ENCODE measurements around the gene DMBX1.

The DMBX1 gene

DNA sequence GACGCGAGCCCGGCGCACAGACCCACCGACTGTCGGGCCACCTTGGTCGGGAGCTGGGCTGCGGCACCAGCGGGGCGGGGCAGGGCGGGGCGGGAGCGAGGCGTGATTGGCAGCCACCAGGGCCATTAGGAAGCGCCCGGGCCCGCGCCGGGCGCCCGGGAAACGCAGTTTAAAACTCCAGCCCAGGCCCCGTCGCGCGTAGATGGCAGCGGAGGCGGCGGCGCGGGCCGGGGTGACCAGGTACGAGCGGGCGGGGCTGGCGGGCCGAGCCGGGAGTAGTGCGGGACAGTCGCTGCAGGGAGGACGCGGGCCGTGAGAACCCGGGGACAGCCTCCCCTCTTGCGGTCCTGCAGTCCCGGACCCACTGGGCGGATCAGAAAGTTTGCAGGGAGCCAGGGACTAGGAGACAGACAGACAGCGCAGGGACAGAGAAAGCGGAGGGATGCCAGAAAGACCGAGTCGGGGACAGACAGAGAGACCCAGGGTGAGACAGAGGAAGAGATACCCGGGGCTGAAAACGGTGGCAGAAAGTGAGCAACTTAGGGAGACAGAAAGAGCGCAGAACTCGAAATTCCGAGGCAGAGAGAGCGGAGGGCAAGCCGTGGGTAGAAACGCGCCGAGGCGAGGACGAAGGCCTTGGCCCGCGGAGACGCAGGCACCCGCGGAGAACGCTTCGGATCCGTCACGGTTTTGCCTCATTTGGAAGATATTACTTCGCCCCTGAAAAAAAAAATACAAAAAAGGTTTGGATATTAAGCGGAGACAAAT, at the start of gene DMBX1:
Gene DMBX1 (plus strand): TSS at position 199 of the 768 bp plus-strand sequence. CDS start 17,175 bp downstream, outside the sequence.
- no peak for DNase-seq

DNA sequence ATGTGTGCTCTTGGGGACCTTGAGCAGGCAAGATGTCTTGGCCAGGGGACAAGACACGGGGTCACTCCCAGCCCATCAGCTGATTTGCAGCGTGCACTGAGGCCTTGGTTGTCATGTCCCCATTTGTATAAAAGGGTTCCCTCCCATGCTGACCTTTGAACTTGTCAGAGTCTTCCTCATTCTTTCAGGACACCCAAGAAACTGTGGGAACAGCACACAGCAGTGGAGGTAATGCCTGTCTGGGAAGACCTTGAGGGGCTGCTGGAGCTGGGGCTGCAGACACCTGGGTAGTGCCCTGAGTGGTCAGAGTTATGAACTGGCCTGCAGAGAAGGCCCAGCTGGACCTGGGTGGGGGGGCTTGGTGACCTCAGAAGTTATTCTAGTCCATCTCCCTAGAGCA, 49.2 kb upstream of the DMBX1 start:
- DNase-seq = no peak

DNA sequence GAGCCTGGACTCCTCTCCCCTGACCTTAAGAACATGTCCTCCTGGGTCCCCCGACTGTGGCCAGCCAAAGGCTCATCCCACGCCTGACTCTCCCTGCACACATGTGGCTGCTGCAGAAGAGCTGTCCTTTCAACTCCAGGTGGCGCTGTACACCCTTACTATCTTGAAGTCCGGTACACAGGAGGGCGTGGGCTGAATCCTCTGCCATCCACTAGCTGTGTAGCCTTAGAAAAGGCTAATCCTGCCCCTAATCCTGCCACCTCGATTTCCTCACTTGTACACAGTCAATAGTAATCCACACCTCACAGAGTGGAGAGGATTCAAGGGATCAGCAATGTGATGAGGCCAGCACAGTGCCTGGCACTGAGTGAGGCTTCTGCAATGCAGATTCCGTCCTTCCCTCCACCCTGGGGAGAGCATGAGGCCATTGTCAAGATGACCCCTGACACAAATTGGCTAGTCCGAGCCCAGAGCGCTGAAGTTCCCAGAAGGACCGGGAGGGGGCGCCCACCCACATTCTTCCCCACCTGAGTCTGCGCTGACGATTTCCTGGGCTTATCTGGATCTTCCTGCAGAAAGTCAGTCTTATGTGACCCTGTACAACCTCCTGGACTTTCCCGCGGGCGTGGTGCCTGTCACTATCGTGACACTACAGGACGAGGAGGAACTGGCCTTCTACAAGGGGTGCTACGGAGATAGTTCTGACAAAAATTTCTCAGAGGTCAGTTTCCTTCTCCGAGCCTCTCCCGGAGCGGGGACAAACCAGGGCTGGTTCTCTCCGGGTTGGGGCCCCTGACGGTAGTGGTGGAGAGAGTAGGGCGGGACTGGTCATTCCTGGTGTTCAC, 47.1 kb upstream of the DMBX1 start:
- DNase-seq = peak; percentile 58

DNA sequence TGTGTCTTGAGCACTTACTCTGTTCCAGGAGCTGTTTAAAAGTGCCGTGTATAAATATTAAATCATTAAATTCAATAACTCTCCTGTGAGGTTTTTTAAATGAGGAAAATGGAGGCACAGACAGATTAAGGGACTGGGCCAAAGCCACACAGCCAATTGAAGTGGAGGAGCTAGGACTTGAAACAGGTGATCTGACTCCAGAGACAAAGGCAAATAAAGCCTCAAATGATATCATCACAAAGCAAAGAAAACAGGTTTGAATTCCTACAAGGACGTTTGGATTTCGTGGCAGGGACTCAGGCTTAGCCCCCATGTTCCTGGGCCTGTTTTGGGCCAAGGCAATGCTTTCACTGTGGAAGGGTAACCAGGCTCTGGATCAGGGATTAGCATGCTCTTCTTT, 45.2 kb upstream of the DMBX1 start:
- no peak for DNase-seq

DNA sequence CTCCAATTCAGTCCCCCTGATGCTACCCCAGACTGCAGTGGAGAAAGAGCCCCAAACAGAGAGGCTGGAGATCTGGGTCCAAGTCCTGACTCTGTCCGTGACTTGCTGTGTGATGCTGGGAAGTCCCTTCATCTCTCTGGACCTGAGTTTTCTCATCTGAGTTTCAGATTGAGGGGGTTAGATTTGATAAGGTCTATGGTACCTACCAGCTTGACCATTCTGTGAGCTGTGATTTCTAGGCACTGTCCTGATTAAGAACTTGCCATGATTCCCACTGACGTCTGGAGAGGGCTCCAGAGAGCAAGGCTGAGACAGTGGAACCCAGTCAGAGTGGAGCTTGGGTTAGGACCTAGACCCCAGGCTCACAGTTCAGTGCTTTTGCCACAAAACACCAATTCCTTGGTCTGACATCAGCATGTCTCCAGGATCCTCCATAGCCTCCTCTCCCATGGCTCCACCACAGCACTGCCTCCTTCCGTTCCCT, 43.8 kb upstream of the DMBX1 start:
- DNase-seq = no peak

DNA sequence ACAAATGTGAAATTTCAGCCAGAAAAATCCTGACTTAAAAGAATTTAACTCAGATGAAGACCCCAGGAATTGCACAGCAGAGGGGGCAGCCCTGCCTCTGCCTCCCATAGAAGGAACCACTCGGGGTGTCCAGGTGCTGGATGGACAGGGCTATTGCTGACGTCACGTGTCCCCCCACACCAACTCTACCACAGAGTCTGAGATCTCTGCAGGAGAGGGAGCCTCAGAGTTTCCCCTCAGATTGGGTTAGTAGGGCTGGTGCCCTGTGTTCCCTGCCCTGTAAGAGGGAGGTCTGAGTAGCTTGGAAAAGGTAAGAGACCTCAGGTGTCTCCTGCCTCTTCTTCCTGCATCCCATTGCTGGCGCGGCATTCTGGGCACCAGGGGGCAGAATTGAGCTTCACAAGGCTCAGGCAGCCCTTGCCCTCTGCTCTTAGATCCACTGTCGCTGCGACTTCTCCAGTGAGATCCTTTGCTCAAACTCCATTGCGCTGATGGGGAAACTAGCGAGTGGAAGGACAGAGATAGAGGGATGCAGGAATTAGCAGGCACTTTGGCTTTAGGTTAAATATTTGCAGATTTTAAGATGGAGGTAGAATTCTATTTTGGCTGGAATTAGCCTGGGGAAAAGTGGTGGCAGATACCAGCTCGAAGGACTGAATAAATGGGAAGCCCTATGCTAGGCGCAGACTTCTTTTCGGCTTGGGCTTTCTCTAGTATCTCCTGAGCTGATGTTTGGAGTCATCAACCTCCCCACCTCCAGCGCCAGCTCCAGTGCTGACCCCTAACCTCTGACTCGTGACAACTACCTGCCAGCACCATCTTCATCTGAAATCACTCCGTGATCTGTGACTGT, 42.8 kb upstream of the DMBX1 start:
- DNase-seq = peak; percentile 57

DNA sequence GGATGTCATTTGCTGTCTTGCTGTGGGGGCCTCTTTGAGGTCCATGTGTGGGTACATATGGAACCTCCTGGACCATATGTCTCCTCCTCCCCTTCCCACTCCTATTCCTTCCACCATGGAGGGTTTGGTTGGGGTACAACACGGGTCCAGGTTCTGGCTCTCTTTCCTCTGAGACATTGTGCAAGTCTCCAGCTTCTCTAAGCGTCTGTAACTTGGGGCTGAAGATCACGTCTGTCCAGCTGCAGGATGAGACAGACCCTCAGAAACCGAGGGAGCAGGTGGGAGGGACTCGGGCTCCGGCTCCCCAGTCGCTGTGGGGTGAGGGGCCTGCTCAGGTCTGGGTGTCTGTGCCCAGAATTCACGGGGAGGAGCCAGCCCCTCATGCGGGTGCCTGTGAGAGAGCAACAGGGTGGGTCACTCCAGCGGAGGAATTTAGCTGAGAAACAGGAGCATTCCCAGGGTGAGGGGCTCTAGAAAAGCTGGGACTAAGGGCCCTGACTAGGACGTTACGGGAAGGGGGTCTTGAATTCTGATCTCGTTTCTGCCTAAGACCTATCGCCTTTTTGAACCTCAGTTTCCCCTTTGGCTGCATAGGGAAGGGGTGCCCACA, 42.0 kb upstream of the DMBX1 start:
- no peak for DNase-seq

DNA sequence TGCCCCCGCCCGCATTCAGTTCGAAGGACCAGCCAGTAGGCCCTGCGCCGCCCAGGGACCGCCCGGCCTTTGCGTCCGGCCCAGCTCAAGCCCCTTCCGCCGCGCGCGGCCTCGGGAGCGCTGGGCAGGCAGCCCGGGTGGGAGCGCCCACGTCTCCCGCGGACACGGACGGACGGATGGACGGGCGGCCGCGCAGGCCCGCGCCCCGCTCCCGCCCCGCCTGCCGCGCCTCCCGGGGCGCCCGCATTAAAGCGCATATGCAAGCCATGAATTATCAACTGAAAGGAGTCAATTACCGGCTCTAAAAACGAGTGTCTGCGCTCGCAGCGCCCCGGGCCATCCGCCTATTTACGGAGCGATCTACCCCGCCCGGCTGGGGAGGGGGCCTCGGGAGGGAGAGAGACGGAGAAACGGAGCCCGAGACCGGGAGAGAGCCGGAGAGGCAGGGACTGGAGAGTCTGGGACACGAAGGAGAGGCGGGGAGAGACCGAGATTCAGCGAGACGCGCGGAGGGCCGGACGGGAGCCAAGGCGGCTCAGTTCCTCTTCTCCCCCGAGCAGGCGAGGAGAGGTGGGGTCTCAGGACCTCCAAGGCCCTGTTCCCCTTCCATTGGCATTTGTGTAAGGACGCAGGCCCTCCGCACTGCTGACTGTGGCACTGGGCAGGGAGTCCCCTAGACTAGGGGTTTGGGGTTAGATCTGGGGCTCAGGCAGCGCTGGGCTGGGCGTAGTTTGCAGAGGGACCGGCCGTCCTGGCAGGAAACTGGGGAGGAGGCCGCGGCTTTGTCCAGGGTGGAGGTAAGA, 41.3 kb upstream of the DMBX1 start:
- no peak for DNase-seq

DNA sequence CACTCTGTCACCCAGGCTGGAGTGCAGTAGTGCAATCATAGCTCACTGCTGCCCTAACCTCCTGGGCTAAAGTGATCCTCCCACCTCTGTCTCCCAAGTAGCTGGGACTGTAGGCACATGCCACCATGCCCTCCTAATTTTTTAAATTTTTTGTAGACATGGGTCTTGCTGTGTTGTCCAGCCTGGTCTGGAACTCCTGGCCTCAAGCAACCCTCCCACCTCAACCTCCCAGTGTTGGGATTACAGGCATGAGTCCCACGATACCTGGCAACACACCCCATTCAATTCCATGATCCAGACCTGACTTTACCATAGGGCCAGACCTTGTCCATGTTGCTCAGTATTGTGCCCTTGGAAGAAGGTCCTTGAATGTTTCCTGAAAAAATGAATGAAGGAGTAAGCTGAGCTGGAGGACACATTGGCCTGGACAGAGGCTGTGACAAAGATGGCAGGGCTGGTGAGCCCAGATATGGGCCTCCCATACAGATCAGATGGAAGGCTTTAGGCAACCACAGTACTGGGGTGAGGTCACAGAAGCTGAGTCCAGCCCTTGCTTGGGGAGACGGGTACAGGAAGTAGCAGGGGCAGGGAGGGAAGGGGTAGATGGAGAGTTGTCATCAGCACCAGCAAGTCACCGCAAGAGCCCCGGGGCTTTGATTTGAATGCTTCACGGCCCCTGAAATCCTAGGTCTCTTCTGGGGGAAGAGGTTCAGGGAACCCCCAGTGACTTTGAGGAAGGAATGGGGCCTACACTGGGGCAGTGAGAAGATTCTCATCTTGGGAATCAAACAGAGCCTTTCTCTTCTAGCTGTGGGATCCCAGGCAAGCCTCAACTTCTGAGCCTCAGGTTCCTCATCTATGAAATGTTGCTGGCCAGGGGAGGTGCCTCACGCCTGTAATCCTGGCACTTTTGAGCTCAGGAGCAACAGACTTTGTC, 40.1 kb upstream of the DMBX1 start:
- no peak for DNase-seq

DNA sequence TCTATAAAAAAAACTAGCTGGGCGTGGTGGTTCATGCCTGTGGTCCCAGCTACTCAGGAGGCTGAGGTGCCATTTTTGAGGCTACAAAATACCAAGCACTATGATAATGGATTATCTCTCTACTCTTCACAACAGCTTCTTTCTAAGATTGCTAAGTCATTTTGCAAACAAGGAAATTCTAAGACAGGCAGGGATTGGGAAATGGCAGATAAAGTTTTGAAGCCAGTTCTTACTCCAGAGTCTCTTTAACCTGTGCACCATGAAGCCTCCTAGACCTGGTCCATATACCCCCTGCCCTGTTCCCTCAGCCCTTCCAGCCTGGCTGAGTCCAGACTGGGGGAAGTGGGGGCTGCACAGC, 39.5 kb upstream of the DMBX1 start:
- DNase-seq = no peak

DNA sequence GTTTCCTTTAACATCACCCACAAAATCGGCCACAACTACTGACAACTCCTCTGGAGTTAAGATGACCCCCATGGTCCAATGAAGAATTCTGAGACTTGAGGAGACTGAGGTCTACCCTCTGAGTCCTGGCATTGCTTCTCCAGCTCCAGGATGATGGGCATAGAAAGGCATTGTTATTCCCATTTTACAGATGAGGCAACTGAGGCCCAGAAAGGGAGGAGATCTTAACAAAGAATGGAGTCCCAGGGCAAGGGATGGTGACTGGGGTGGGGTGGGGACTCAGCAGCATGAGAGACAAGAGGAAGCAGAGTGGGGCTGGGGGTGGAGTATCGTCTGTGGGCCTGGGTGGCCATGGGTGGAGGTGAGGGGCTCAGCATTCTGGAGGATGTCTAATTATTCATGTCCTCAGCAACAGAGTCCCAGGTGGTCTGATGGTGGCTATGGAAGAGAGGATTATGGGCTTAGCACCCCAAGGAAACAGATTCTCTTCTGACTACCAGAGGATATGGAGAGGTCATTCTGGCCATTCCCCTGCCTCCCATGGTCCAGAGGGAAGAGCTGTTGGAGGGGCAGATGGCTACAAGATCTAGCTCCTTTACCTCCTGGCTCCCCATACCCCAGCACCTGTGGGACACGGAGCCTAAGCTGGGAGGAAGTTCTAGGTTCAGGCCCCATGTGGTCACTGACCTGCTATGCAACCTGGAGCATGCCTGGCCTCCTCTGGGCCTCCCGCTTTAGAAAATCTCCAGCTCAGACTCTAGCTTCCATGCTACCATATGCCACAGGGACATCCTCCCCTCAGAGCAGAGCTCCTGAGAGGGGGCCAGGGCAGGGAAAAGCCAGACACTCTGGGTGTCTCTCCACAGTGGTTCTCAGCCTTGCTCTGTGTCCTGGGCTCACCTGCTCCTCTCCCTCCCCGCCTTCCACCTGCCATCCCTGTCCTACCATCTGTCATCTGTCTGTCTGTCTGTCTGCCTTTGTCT, 37.4 kb upstream of the DMBX1 start:
- DNase-seq = no peak

DNA sequence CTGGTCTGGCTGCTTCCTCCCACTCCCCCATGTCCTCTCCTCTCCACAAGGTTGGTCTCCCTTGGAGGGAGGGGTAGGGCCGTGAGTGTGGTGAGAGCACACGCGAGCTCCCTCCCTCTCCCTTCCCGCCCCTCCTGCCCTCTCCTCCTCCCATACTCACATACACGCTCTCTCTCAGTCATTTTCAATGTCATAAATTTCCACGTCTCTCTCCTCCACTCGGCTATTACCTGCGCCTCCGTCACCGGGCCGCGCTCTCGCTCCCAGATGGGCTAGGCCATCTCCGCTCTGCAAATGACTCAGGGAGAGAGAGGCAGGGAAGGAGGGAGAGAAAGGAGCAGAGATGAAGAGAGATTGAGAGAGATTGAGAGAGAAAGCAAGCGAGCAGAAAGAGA, 36.7 kb upstream of the DMBX1 start:
- no peak for DNase-seq

DNA sequence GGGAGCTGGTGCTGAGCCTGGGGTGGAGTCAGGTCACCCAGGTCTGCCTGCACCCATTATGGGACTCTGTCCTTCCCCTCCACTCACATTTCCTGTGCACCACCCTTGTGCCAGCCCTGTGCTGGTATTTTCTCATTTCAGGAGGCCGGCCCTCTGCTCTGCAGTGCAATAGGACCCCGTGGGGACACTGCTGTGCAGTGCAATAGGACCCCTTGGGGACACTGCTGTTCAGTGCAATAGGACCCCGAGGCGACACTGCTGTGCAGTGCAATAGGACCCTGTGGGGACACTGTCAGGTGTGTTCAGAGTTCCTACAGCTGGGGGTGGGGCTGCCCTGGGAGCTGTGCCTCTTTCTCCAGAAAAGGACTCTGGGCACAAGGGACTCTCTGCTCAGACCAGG, 36.2 kb upstream of the DMBX1 start:
- DNase-seq = no peak

DNA sequence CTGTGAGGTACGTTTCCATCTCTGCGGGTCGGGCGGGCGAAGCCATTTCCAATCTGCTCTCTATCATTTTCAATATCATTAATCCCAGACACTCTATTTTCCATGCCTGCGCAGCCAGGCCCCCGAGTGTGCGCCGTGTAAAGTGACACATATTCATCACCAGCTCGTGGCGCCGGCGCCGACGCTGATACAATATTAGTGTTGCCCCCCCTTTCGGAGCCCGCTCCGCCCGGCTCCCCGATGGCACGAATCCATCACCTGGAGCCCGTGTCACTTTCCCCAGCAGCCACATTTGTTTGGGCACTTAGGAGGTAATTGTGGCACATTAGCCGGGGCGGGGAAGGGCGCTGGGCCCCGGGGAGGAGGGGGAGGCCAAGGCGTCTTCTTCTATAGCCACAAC, 33.7 kb upstream of the DMBX1 start:
- no peak for DNase-seq

DNA sequence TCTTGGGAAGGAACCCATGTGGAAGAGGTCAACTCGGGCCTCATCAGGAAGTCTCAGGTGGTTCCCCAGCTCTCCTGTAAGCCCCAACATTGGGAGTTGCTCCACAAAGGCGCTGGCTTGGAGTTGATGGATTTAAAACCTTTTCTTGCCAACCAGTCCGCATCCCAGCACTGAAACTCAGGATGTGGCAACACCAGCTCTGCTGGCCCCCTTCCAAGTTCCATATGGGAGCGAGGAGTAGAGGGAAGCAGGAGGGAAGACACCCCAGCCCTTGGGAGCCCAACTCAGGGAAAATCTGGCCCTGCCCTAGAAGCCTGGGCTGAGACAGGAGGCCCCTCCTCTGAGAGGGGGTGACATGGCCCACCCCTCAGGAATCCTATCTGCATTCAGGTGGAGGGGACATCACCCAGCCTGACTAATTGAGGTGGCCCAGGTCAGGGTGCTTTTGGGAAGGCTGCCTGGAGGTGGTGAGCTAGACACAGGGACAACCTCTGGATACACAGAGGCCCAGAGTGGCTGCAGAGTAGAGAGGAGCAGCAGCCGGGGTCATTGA, 33.1 kb upstream of the DMBX1 start:
- no peak for DNase-seq

DNA sequence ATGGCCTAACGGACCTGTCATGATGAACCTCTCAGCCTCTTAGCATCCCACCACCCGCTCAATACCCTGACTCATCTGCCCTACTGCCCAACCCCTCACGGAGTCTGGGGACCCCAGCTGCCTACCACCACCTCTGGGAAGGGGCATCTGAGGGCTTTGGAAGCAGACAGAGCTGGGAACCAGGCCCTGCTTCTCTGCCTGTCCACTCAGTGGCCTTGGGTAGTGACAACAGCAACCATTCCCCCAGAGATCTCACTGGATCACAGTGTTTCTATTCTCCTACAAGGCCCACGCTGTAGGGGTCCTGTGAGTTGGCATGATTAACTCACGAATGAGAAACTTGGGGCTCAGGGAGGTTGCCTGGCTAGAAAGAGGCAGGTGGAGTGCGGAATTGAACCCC, 32.5 kb upstream of the DMBX1 start:
- DNase-seq = no peak

DNA sequence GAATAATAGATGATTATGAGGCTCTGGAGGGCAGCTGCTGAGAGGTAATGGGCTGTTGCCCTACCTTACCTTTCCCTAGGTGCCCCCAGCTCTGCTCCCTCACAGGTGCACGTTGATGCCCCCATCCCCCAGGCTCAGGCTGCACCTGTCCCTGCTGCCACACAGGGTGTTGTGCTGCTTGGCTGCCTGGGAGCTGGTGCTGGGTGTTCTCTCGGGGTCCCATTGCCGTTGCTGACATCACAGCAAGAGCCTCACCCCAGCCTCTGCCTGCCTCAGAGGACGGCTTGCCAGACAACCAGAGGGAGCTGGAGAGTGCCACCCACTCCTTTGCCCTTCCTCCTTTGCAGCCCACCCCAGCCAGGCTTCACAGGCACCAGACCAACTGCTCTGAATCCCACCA, 31.4 kb upstream of the DMBX1 start:
- no peak for DNase-seq

DNA sequence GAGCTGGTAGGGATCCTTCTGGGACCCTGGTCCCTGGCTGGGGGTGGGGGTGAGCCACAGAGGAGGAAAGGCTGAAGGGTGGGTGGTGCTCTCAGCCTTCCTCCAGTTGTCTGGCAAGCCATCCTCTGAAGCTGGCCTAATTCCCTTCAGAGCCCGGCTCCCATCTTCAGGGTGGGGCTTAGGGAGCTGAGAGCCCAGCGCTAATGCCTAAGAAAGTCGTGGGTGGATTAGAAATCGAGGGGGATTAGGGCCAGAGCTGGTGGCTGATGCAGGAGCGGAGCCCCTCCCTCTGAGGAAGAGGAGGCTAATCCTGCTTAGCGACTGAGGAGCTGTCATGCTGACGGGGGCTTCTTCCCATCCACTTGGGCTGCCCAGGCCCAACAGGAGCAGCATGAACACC, 30.8 kb upstream of the DMBX1 start:
- no peak for DNase-seq

DNA sequence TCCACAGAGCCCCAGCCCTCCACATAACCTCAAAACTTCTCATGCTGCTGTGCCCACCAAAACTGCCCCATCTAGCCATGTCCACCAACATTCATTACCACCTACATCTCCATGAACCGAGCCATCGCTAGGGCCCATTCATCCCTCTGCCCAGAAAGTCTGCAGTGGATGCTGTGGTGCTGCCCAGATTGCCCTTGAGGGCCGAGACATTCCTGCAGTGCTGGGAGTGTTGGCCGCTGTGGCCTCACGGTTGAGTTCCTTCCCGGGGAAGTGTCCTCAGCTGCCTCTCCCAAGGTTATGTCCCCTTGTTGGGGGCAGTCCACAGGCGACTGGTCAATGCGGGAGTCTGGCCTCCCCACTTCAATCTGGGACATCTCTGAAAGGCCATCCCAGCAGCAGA, 30.3 kb upstream of the DMBX1 start:
- DNase-seq = no peak
